HepG2 (cell line): ENCODE data around the gene CHPF. TPM values are rescaled to one million over a fixed set of nuclear protein-coding genes. Genes with fewer than 3 reads are reported as not detected.

Source experiments
- HES4 ChIP-seq: sonication (generic); formaldehyde crosslinking; IDR thresholded peaks from 2 replicates; pipeline ENCODE4 v1.9.0; 2021; ENCODE audit warnings: mild to moderate bottlenecking, missing genetic modification reagents, borderline replicate concordance
- PCBP1 ChIP-seq: fragments of 200-400 bp; formaldehyde crosslinking; IDR thresholded peaks from 2 replicates; pipeline ENCODE4 v1.6.1; 2017; ENCODE audit warnings: mild to moderate bottlenecking, low read depth, low read length, borderline replicate concordance
- SMAD3 ChIP-seq: sonication (generic); formaldehyde crosslinking; IDR thresholded peaks from 2 replicates; pipeline ENCODE4 v1.4.0; 2020; ENCODE audit warnings: missing genetic modification reagents
- YY1 ChIP-seq: IDR thresholded peaks from 2 replicates; pipeline ENCODE4 v1.6.1; 2011; ENCODE audit warnings: low read length, low read depth, moderate library complexity, mild to moderate bottlenecking; ENCODE audit not compliant: insufficient read depth, insufficient replicate concordance
- ZNF296 ChIP-seq: sonication (generic); formaldehyde crosslinking; conservative IDR thresholded peaks from 2 replicates; pipeline ENCODE4 v1.5.0; 2020; ENCODE audit warnings: mild to moderate bottlenecking, missing genetic modification reagents
- ZNF329 ChIP-seq: sonication (generic); formaldehyde crosslinking; IDR thresholded peaks from 2 replicates; pipeline ENCODE4 v1.9.0; 2021; ENCODE audit warnings: low read depth, mild to moderate bottlenecking, missing genetic modification reagents
- polyA plus RNA-seq, 8 experiments: library from polyadenylated mRNA; depleted of rRNA in 3 of 8; stranded (reverse) in 7 of 8; unstranded in 1 of 8; fragments of >200 nt; fragmentation: Illumina TruSeq in 4 of 8; extraction: Trizol in 4 of 8; gene quantifications; 2 replicates each; pipeline versions ENCODE4 v1.2.1 to v1.2.3, GENCODE V29; 2011 to 2016; ENCODE audit warnings: low read depth in 4 of 8, missing spikeins in 1 of 8, mixed read lengths in 1 of 8; ENCODE audit not compliant: insufficient read depth in 1 of 8
- total RNA-seq, 5 experiments: library from RNA; depleted of rRNA; stranded (reverse); fragments of >200 nt; fragmentation: Illumina TruSeq; extraction: Trizol; gene quantifications; 2 replicates each; pipeline ENCODE4 v1.2.3, GENCODE V29; 2016; ENCODE audit warnings: low read depth in 1 of 5
- TF ChIP-seq, protein P1 (sequence below): sonication (generic); formaldehyde crosslinking; IDR thresholded peaks from 2 replicates; pipeline ENCODE4 v1.8.0; 2022; ENCODE audit warnings: mild to moderate bottlenecking, missing genetic modification reagents; ENCODE audit not compliant: insufficient replicate concordance
- TF ChIP-seq, protein P2 (sequence below): sonication (generic); formaldehyde crosslinking; conservative IDR thresholded peaks from 2 replicates; pipeline ENCODE4 v1.4.0; 2020; ENCODE audit warnings: missing genetic modification reagents
- TF ChIP-seq, protein P3 (sequence below), 2 experiments: fragments of 450-650 bp in 1 of 2; sonication (generic) in 1 of 2; formaldehyde crosslinking in 1 of 2; IDR thresholded peaks; 2 replicates each; pipeline versions ENCODE4 v1.6.1 to v1.8.0; 2016 to 2022; ENCODE audit warnings: antibody characterized with exemption in 1 of 2, mild to moderate bottlenecking in 1 of 2, missing genetic modification reagents in 1 of 2
- TF ChIP-seq, protein P4 (sequence below): sonication (generic); formaldehyde crosslinking; IDR thresholded peaks from 2 replicates; pipeline ENCODE4 v1.5.0; 2020; ENCODE audit warnings: mild to moderate bottlenecking, missing genetic modification reagents

Gene CHPF
- total and polyA plus RNA-seq, 2 of the 13 experiments (the other 11 are each of a cell fraction or from before 2014, with no cell fraction given): 79.6 to 111 TPM

DNA sequence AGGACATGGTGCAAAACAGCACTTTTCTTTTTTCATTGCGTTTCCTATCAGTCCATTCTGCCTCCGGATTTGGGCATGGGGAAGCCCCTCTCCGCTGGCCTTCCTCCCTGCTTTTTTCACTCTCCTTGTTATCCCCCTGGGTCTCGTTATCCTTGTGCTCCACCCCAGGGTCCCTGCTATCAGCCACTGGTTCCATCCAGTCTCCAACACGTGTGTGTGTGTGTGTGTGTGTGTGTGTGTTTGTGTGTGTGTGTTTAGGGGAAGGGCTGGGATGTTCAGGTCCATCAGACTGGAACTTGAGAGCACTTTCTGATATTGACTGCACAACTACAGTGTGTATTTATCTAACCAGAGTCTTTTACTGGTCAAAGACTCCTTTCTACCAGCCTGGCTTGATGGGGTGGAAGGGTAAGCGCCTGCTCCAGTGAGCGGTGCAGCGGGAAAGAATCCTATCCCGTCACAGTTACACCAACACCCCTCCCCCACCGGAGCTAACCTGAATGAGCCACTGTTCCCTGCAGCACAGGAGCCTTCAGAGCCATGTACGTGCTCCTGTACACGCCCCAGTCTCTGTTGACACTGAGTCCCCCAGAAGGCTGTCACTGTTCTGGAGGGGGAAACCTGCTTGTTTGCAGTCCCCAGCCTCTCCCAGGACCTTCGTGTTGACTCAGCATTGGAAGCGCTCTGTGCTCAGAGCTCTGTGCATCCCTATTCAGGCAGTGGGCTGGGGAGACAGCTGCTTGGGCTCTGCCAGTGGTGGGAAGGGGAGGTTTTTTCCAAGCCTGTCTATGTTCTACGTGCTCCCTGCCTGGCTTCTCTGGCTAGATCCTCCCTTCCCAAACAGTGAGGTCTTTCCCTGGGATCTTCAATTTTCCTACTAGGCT lies 33.1 kb upstream of the CHPF start (continued):
- peak; percentile 76 for TF ChIP-seq YY1
- TF ChIP-seq, protein P1, sequence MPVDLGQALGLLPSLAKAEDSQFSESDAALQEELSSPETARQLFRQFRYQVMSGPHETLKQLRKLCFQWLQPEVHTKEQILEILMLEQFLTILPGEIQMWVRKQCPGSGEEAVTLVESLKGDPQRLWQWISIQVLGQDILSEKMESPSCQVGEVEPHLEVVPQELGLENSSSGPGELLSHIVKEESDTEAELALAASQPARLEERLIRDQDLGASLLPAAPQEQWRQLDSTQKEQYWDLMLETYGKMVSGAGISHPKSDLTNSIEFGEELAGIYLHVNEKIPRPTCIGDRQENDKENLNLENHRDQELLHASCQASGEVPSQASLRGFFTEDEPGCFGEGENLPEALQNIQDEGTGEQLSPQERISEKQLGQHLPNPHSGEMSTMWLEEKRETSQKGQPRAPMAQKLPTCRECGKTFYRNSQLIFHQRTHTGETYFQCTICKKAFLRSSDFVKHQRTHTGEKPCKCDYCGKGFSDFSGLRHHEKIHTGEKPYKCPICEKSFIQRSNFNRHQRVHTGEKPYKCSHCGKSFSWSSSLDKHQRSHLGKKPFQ (CRISPR knock-in tag): peak; percentile 96
- 0 out of 2 replicates have a peak, but pooled peaks have one; percentile 54 for TF ChIP-seq ZNF329 (CRISPR knock-in tag)
- TF ChIP-seq PCBP1: no peak
- TF ChIP-seq, protein P2, sequence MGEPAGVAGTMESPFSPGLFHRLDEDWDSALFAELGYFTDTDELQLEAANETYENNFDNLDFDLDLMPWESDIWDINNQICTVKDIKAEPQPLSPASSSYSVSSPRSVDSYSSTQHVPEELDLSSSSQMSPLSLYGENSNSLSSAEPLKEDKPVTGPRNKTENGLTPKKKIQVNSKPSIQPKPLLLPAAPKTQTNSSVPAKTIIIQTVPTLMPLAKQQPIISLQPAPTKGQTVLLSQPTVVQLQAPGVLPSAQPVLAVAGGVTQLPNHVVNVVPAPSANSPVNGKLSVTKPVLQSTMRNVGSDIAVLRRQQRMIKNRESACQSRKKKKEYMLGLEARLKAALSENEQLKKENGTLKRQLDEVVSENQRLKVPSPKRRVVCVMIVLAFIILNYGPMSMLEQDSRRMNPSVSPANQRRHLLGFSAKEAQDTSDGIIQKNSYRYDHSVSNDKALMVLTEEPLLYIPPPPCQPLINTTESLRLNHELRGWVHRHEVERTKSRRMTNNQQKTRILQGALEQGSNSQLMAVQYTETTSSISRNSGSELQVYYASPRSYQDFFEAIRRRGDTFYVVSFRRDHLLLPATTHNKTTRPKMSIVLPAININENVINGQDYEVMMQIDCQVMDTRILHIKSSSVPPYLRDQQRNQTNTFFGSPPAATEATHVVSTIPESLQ (CRISPR knock-in tag): no peak
- no peak for TF ChIP-seq HES4 (CRISPR knock-in tag)
- TF ChIP-seq SMAD3: peak; percentile 75; the same call in 1 of the 2 replicates
- TF ChIP-seq, protein P3, sequence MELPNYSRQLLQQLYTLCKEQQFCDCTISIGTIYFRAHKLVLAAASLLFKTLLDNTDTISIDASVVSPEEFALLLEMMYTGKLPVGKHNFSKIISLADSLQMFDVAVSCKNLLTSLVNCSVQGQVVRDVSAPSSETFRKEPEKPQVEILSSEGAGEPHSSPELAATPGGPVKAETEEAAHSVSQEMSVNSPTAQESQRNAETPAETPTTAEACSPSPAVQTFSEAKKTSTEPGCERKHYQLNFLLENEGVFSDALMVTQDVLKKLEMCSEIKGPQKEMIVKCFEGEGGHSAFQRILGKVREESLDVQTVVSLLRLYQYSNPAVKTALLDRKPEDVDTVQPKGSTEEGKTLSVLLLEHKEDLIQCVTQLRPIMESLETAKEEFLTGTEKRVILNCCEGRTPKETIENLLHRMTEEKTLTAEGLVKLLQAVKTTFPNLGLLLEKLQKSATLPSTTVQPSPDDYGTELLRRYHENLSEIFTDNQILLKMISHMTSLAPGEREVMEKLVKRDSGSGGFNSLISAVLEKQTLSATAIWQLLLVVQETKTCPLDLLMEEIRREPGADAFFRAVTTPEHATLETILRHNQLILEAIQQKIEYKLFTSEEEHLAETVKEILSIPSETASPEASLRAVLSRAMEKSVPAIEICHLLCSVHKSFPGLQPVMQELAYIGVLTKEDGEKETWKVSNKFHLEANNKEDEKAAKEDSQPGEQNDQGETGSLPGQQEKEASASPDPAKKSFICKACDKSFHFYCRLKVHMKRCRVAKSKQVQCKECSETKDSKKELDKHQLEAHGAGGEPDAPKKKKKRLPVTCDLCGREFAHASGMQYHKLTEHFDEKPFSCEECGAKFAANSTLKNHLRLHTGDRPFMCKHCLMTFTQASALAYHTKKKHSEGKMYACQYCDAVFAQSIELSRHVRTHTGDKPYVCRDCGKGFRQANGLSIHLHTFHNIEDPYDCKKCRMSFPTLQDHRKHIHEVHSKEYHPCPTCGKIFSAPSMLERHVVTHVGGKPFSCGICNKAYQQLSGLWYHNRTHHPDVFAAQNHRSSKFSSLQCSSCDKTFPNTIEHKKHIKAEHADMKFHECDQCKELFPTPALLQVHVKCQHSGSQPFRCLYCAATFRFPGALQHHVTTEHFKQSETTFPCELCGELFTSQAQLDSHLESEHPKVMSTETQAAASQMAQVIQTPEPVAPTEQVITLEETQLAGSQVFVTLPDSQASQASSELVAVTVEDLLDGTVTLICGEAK (IDR thresholded peaks at IDR 0.05): no peak
- TF ChIP-seq, protein P3 (CRISPR knock-in tag; IDR thresholded peaks at IDR 0.05): peak; percentile 84; the same call in 1 of the 2 replicates
- TF ChIP-seq, protein P4, sequence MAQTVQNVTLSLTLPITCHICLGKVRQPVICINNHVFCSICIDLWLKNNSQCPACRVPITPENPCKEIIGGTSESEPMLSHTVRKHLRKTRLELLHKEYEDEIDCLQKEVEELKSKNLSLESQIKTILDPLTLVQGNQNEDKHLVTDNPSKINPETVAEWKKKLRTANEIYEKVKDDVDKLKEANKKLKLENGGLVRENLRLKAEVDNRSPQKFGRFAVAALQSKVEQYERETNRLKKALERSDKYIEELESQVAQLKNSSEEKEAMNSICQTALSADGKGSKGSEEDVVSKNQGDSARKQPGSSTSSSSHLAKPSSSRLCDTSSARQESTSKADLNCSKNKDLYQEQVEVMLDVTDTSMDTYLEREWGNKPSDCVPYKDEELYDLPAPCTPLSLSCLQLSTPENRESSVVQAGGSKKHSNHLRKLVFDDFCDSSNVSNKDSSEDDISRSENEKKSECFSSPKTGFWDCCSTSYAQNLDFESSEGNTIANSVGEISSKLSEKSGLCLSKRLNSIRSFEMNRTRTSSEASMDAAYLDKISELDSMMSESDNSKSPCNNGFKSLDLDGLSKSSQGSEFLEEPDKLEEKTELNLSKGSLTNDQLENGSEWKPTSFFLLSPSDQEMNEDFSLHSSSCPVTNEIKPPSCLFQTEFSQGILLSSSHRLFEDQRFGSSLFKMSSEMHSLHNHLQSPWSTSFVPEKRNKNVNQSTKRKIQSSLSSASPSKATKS (CRISPR knock-in tag): no peak
- TF ChIP-seq ZNF296 (CRISPR knock-in tag): no peak
